HepG2 (cell line): ENCODE results near the gene ZXDC. TPM values are rescaled to one million over a fixed set of nuclear protein-coding genes. Genes with fewer than 3 reads are reported as not detected.
A peak's percentile ranks its signal among the peaks of the same experiment; 100 is the strongest.

ENCODE experiments used
- ATAC-seq: fragments of 200-7000 bp; cut with Tn5 transposase; 3 replicates; pipeline ENCODE4 v1.9.1; 2020; ENCODE audit warnings: mild to moderate bottlenecking, moderate library complexity
- BruUV-seq: library from RNA; stranded (reverse); fragments of 400-500 nt; replicated peaks from 2 replicates; lab custom pipeline; 2021; lab: Mats Ljungman, UMichigan
- CTCF ChIA-PET: fragments of 300-600 bp; formaldehyde crosslinking; extraction: SDS; loops from one replicate; lab custom pipeline; 2021; ENCODE audit warnings: low total read pairs, inconsistent platforms, low intra/inter-chr PET ratio; lab: Yijun Ruan, JAX
- POLR2A ChIA-PET: fragments of 350-600 bp; sonication (Branson Sonifier 250); formaldehyde crosslinking; loops from one replicate; lab custom pipeline; 2020; ENCODE audit warnings: antibody characterized with exemption, inconsistent platforms; lab: Yijun Ruan, JAX
- DNase-seq: peaks from one replicate; pipeline ENCODE4 v3.0.0-alpha.2; 2015; ENCODE audit warnings: low spot score
- FAIRE-seq: peaks from 3 replicates; lab custom pipeline; 2011; peaks lifted over from hg19 to GRCh38; lab: Jason Lieb, UNC
- H2AFZ ChIP-seq: one replicate; pipeline ENCODE4 v1.6.1; 2011; ENCODE audit warnings: low read length, inconsistent platforms
- H3K27ac ChIP-seq: fragments of 300-600 bp; 3 replicates; pipeline ENCODE4 v1.8.0; 2011; ENCODE audit warnings: mixed run types, mild to moderate bottlenecking, mixed read lengths, low read length, inconsistent platforms; ENCODE audit not compliant: insufficient read depth; ENCODE audit errors: extremely low read length
- H3K27me3 ChIP-seq, 2 experiments: fragments of 200-600 bp in 1 of 2; 2 replicates in 1 of 2; 3 replicates in 1 of 2; pipeline versions ENCODE4 v1.6.0 to v1.8.0; 2011; ENCODE audit warnings: low read length in 2 of 2, mild to moderate bottlenecking in 2 of 2, moderate library complexity in 2 of 2, inconsistent platforms in 1 of 2; ENCODE audit not compliant: insufficient read depth in 2 of 2, control insufficient read depth in 1 of 2
- H3K36me3 ChIP-seq, 2 experiments: fragments of 200-600 bp in 1 of 2; replicated peaks in 1 of 2; 2 replicates in 1 of 2; 3 replicates in 1 of 2; pipeline versions ENCODE4 v1.5.1 to v1.8.0; 2011; ENCODE audit warnings: low read length in 2 of 2, inconsistent platforms in 1 of 2; ENCODE audit not compliant: insufficient read depth in 2 of 2, control insufficient read depth in 1 of 2
- H3K4me1 ChIP-seq: 2 replicates; pipeline ENCODE4 v1.5.1; 2012; ENCODE audit warnings: low read length, inconsistent platforms; ENCODE audit not compliant: insufficient read depth
- H3K4me2 ChIP-seq: 2 replicates; pipeline ENCODE4 v1.6.0; 2011; ENCODE audit warnings: low read depth, low read length, inconsistent platforms
- H3K4me3 ChIP-seq, 3 experiments: fragments of 200-600 bp in 1 of 3; sonication (generic), shearing (Covaris generic) in 1 of 3; replicated peaks in 1 of 3; 2 replicates each; pipeline ENCODE4 v1.5.1; 2011 to 2016; ENCODE audit warnings: low read length in 3 of 3, inconsistent platforms in 2 of 3, low read depth in 2 of 3, mild to moderate bottlenecking in 2 of 3, control low read depth in 1 of 3, mixed read lengths in 1 of 3; ENCODE audit not compliant: insufficient read depth in 1 of 3
- H3K79me2 ChIP-seq: one replicate; pipeline ENCODE4 v1.6.1; 2011; ENCODE audit warnings: low read length, inconsistent platforms; ENCODE audit not compliant: insufficient read depth
- H3K9ac ChIP-seq: 2 replicates; pipeline ENCODE4 v1.6.0; 2011; ENCODE audit warnings: mild to moderate bottlenecking, low read depth, low read length, inconsistent platforms; ENCODE audit not compliant: insufficient read depth
- H3K9me3 ChIP-seq: 2 replicates; pipeline ENCODE4 v1.5.1; 2012; ENCODE audit warnings: mild to moderate bottlenecking, low read length
- H4K20me1 ChIP-seq: 2 replicates; pipeline ENCODE4 v1.6.0; 2011; ENCODE audit warnings: inconsistent platforms, mild to moderate bottlenecking, low read length, moderate library complexity; ENCODE audit not compliant: insufficient read depth
- CREM ChIP-seq, 2 experiments: sonication (generic) in 1 of 2; formaldehyde crosslinking in 1 of 2; IDR thresholded peaks; 2 replicates each; pipeline versions ENCODE4 v1.4.0 to v1.6.1; 2016 to 2020; ENCODE audit warnings: antibody characterized with exemption in 1 of 2, mild to moderate bottlenecking in 1 of 2, missing genetic modification reagents in 1 of 2
- CTCF ChIP-seq: sonication (generic); formaldehyde crosslinking; IDR thresholded peaks from 2 replicates; pipeline ENCODE4 v1.5.0; 2020; ENCODE audit warnings: mild to moderate bottlenecking, missing genetic modification reagents, moderate library complexity
- LBX2 ChIP-seq: sonication (generic); formaldehyde crosslinking; IDR thresholded peaks from 2 replicates; pipeline ENCODE4 v1.5.0; 2020; ENCODE audit warnings: missing genetic modification reagents, mild to moderate bottlenecking, borderline replicate concordance
- SMC3 ChIP-seq: IDR thresholded peaks from 2 replicates; pipeline ENCODE4 v1.6.1; 2011; ENCODE audit warnings: low read length, improper control_type of control experiment
- WIZ ChIP-seq: sonication (generic); formaldehyde crosslinking; IDR thresholded peaks from 2 replicates; pipeline ENCODE4 v1.5.1; 2020; ENCODE audit warnings: mild to moderate bottlenecking, missing genetic modification reagents
- ZBTB3 ChIP-seq: sonication (generic); formaldehyde crosslinking; IDR thresholded peaks from 2 replicates; pipeline ENCODE4 v1.4.0; 2020; ENCODE audit warnings: low read depth, mild to moderate bottlenecking, moderate library complexity, missing genetic modification reagents, borderline replicate concordance
- ZFX ChIP-seq: sonication (generic); formaldehyde crosslinking; IDR thresholded peaks from 2 replicates; pipeline ENCODE4 v1.4.0; 2020; ENCODE audit warnings: mild to moderate bottlenecking, low read depth, missing genetic modification reagents, moderate library complexity
- ZNF10 ChIP-seq: sonication (generic); formaldehyde crosslinking; IDR thresholded peaks from 2 replicates; pipeline ENCODE4 v1.4.0; 2020; ENCODE audit warnings: mild to moderate bottlenecking, low read depth, missing genetic modification reagents, borderline replicate concordance
- ZNF205 ChIP-seq: IDR thresholded peaks from 2 replicates; pipeline ENCODE4 v1.6.1; 2018; ENCODE audit warnings: missing biosample characterization, missing genetic modification reagents
- ZNF275 ChIP-seq: sonication (generic); formaldehyde crosslinking; IDR thresholded peaks from 2 replicates; pipeline ENCODE4 v1.8.0; 2022; ENCODE audit warnings: missing genetic modification reagents, mild to moderate bottlenecking, inconsistent platforms, borderline replicate concordance
- ZNF3 ChIP-seq: IDR thresholded peaks from 2 replicates; pipeline ENCODE4 v1.7.0; 2017; ENCODE audit warnings: inconsistent platforms
- ZNF7 ChIP-seq: IDR thresholded peaks from 2 replicates; pipeline ENCODE4 v1.6.1; 2016; ENCODE audit warnings: missing biosample characterization, missing genetic modification reagents
- ZNF768 ChIP-seq: sonication (generic); formaldehyde crosslinking; IDR thresholded peaks from 2 replicates; pipeline ENCODE4 v1.4.0; 2020; ENCODE audit warnings: missing genetic modification reagents
- whole genome bisulfite sequencing: methylation state at CpG from one replicate; pipeline ENCODE4 v1.1.6; 2017; ENCODE audit warnings: low lambda C conversion rate; 5-methylcytosine and 5-hydroxymethylcytosine counted together
- in situ Hi-C: cut with HindIII; loops from 2 replicates; pipeline ENCODE4 v1.10.0; 2017; ENCODE audit warnings: low pct_unique_long_range_greater_than_20kb; ENCODE audit not compliant: extremely low pct_ligation_motif_present
- intact Hi-C: fragments of 100-400 bp; cut with micrococcal nuclease; formaldehyde crosslinking; loops from one replicate; pipeline ENCODE4 v1.10.0; 2022; ENCODE audit not compliant: unreplicated experiment
- polyA plus RNA-seq, 8 experiments: library from polyadenylated mRNA; depleted of rRNA in 3 of 8; stranded (reverse) in 7 of 8; unstranded in 1 of 8; fragments of >200 nt; fragmentation: Illumina TruSeq in 4 of 8; extraction: Trizol in 4 of 8; gene quantifications; 2 replicates each; pipeline versions ENCODE4 v1.2.1 to v1.2.3, GENCODE V29; 2011 to 2016; ENCODE audit warnings: low read depth in 4 of 8, missing spikeins in 1 of 8, mixed read lengths in 1 of 8; ENCODE audit not compliant: insufficient read depth in 1 of 8
- total RNA-seq, 5 experiments: library from RNA; depleted of rRNA; stranded (reverse); fragments of >200 nt; fragmentation: Illumina TruSeq; extraction: Trizol; gene quantifications; 2 replicates each; pipeline ENCODE4 v1.2.3, GENCODE V29; 2016; ENCODE audit warnings: low read depth in 1 of 5
- TF ChIP-seq, protein P1 (sequence below): sonication (generic); formaldehyde crosslinking; IDR thresholded peaks from 2 replicates; pipeline ENCODE4 v1.5.0; 2020; ENCODE audit warnings: mild to moderate bottlenecking, missing genetic modification reagents

ZXDC gene
- total and polyA plus RNA-seq, 2 of the 13 experiments (the other 11 are each of a cell fraction or from before 2014, with no cell fraction given), result 17.6 to 21.2 TPM

- Histone ChIP-seq H3K27me3 (no peaks in the 10 kb centered on the region; a peak in 1 of 5 replicates), H3K9me3 (no peaks in the 10 kb centered on the region), H4K20me1 (no peaks in the 10 kb centered on the region), H3K4me3 (no peak overlapping the region), H3K79me2 (no peaks in the 10 kb centered on the region), H3K27ac (no peak overlapping the region), H2AFZ (no peak overlapping the region)
- intact Hi-C loops, result no loop called here
- FAIRE-seq, result no peak
- POLR2A ChIA-PET, result interaction anchor here (2.8 kb wide), 1 partner anchor 12 kb away, joined by 12 read pairs; the partner anchor contains the start of gene ZXDC
- BruUV-seq, result no TSS peak
- peak; percentile 55 for ATAC-seq
- WGBS, result 60% methylated on average over 8 of the region's 14 CpGs
- no peak for TF ChIP-seq ZNF275 (CRISPR knock-in tag)
- no peak for TF ChIP-seq CREM (IDR thresholded peaks at IDR 0.05)
- no peak for TF ChIP-seq CREM (CRISPR knock-in tag; IDR thresholded peaks at IDR 0.05)
- TF ChIP-seq ZNF768 (CRISPR knock-in tag), result peak; percentile 22; the same call in 1 of the 2 replicates
- TF ChIP-seq ZNF3, result no peak
- TF ChIP-seq CTCF (CRISPR knock-in tag), result peak; percentile 55
- 0 out of 2 replicates have a peak, but pooled peaks have one; percentile 18 for TF ChIP-seq SMC3
- TF ChIP-seq, protein P1, sequence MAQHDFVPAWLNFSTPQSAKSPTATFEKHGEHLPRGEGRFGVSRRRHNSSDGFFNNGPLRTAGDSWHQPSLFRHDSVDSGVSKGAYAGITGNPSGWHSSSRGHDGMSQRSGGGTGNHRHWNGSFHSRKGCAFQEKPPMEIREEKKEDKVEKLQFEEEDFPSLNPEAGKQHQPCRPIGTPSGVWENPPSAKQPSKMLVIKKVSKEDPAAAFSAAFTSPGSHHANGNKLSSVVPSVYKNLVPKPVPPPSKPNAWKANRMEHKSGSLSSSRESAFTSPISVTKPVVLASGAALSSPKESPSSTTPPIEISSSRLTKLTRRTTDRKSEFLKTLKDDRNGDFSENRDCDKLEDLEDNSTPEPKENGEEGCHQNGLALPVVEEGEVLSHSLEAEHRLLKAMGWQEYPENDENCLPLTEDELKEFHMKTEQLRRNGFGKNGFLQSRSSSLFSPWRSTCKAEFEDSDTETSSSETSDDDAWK (CRISPR knock-in tag), result no peak
- TF ChIP-seq LBX2 (CRISPR knock-in tag), result no peak
- no peak for TF ChIP-seq ZBTB3 (CRISPR knock-in tag)
- no peak for TF ChIP-seq WIZ (CRISPR knock-in tag)
- 0 out of 2 replicates have a peak, but pooled peaks have one; percentile 35 for TF ChIP-seq ZNF205 (CRISPR knock-in tag)
- peak; percentile 80 for TF ChIP-seq ZNF7 (CRISPR knock-in tag)
- no peak for TF ChIP-seq ZNF10 (CRISPR knock-in tag)
- peak; percentile 42; the same call in 1 of the 2 replicates for TF ChIP-seq ZFX (CRISPR knock-in tag)
- TF ChIP-seq, all 625 proteins: peak for 6
- Histone ChIP-seq H3K36me3 (no peaks in the 10 kb centered on the region), H3K4me1 (peaks cover 59% of the 10 kb centered on the region), H3K4me2 (no peak overlapping the region), H3K9ac (no peak overlapping the region)
- in situ Hi-C loops, result no loop called here
- DNase-seq, result no peak
- CTCF ChIA-PET, result no interaction called here
Observed at GRCh38 chr3:126488185-126488584, 12.5 kb upstream of the ZXDC start.
